HG03558 (cell line): ENCODE data around the gene MYBPC2.
"Not testable (repeated sequence)": the region's sequence is repeated elsewhere in the genome, so short reads cannot be mapped to it uniquely, and the experiment has no call there.

Source experiments
- ATAC-seq: cut with Tn5 transposase; IDR thresholded peaks from one replicate; pipeline ENCODE4 v1.9.1; 2021; ENCODE audit warnings: moderate number of reproducible peaks; ENCODE audit not compliant: unreplicated experiment; ENCODE audit errors: extremely low read depth

The MYBPC2 gene

DNA sequence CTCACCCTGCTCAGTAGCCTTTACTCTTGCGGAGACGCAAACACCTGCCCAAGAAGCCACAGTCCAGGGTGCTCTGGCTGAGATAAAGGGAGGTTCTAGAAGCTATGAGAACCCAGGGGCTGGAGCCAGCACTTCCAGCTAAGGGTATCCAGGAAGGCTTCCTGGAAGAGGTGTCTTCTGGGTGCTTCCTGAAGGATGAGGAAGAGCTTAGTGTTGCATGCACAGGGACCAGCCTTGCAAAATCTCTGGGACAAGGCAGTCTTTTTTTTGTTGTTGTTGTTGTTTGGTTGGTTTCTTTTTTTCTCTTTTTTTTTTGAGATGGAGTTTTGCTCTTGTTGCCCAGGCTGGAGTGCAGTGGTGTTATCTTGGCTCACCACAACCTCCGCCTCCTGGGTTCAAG, 20.6 kb downstream of the MYBPC2 start:
- ATAC-seq: no peak

DNA sequence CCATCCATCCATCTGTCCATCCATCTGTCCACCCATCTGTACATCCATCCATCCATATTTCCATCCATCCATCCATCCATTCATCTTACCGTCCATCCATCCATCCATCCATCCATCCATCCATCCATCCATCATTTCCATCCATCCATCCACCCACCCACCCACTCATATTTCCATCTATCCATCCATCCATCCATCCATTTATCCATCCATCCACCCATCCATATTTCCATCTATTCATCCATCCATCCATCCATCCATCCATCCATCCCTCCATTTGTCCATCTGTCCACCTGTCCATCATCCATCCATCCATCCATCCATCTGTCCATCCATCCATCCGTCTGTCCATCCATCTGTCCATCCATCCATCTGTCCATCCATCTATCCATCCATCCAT, 23.3 kb downstream of the MYBPC2 start:
- no peak for ATAC-seq

DNA sequence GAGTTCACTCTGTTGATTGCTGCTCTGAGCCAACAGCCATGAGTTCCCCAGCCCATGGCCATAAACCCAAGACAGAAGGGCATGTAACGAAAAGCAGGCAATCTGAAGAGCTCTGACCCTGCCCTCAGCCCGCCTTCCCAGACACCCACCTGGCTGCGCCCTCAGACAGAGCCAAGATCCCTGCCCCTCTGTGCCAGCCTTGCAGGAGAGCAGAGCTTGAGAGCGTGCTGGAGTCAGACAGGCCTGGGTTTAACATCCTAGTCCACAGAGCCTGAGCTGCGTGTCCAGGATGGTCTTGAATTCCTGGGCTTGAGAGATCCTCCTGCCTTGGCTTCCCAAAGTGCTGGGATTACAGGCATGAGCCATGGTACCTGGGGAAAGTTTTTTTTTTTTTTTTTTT, 24.6 kb downstream of the MYBPC2 start:
- no peak for ATAC-seq

DNA sequence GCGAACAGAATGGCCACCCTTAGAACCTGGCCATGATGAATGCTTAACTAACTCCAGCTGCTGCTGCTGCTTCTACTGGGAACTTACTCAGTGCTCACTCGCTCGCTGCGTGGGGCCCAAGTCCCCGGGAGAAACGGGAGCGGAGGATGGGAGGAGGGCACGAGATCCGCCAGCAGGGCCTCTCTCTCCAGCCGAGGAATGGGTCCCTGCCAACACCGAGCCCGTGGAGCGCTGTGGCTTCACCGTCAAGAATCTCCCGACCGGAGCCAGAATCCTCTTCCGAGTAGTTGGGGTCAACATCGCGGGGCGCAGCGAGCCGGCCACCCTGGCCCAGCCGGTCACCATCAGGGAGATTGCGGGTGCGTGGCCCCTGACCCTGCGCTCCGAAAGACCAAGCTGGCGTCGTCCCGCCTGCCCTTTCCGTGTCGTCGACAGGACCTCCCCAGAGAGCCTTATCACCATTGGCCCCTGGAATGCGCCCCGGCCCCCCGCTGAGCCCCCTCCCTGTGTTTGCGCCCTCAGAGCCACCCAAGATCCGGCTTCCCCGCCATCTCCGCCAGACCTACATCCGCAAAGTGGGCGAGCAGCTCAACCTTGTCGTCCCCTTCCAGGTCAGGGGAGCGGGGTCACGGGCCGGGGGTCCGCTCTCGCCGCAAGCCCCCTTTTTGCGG, 25.8 kb downstream of the MYBPC2 start:
- no peak for ATAC-seq

DNA sequence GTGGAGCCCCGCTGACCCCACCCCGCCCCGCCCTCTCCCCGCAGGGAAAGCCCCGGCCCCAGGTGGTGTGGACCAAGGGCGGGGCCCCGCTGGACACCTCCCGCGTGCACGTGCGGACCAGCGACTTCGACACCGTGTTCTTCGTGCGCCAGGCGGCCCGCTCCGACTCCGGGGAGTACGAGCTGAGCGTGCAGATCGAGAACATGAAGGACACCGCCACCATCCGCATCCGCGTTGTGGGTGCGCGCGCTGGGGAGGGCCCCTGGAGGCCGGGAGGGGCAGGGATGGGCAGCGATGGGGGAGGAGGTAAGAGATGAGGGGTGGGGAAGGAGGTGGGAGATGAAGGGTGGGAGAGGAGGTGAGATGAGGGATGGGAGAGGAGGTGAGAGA, 26.4 kb downstream of the MYBPC2 start:
- ATAC-seq: no peak

DNA sequence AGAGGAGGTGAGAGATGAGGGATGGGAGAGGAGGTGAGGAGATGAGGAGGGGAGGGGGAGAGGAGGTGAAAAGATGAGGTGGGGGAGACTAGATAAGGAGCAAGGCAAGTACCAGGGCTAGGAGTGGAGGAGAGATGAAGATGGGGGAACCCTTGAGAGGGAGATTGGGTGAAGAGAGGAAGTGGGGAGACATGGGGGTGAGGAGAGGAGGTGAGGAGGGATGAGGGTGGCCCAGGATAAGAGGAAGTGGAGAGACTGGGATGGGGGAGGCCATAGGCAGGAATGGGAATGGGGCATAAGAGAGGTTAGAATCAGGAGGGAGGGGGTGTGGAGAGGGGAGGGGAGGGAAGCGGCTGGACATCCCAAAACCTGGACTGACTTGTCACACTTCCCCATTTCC, 26.9 kb downstream of the MYBPC2 start:
- no peak for ATAC-seq

DNA sequence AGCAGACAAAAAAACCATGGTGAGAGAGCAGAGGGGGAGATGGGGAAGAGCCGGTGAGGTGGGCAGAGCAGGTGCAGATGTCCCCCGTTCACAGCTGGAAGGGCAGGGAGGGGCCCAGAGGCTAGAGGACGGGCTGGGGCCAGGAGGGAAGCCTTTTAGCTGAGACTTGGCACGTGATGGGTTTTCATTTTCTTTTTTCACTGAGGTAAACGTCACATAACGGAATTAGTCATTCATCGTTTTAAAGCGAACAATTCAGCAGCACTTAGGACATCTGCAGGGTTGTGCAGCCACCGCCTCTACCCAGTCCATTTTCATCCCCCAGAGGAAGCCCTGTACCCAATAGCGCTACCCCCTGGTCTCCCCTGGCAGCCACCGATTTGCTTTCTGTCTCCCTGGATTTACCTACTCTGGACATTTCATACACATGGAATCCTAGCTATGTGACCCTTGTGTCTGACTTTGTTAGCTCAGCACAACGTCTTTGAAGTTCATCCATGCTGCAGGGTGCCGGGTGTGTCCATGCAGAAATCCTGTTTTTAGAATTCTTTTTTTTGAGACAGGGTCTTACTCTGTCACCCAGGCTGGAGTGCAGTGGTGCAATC, 27.6 kb downstream of the MYBPC2 start:
- ATAC-seq: no peak

DNA sequence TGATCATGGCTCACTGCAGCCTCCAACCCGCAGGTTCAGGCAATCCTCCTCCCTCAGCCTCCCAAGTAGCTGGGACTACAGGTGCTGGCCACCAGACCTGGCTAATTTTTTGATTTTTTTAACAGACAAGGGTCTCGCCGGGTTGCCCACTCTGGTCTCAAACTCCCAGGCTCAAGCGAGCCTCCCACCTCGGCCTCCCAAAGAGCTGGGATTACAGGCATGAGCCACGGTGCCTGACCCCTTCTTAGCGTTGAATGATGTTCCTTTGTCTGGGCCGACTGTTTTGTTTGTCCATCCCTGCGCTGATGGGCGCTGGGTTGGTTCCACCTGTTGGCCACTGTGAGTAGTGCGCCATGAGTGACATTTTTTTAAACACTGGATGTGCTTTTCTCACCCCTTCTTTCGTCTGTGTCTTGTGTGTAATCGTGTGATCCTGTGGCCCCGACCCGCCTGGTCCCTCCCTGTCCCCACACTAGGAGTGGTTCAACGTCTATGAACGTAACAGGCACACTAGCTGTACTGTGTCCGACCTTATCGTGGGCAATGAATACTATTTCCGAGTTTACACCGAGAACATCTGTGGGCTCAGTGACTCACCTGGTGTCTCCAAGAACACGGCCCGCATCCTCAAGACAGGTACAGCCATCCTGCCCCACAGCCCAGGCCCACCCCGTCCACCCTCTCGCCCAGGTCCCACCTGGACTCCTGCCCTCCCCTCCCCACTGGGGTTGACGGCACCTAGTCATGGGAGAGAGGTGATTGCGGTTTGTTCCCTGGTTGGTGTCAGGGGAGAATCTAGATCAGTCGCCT, 28.6 kb downstream of the MYBPC2 start:
- no peak for ATAC-seq

DNA sequence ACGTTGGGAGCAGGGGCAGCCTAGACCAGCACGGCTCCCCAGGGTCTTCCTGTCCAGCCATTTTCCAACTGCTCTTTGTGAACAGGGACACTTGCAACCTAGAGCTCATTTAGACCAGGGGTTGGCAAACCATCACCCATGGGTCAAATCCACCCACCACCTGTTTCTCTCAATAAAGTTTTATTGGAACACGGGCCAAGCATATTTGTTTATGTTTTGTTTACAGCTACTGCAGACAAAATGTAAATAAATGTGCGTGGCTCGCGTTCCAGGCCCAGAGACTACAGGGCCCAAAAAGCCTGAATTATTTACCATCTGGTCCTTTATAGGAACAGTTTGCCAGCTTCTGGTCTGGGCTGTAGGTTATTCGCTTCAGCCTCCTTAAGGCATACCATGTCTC, 30.3 kb downstream of the MYBPC2 start:
- no peak for ATAC-seq

DNA sequence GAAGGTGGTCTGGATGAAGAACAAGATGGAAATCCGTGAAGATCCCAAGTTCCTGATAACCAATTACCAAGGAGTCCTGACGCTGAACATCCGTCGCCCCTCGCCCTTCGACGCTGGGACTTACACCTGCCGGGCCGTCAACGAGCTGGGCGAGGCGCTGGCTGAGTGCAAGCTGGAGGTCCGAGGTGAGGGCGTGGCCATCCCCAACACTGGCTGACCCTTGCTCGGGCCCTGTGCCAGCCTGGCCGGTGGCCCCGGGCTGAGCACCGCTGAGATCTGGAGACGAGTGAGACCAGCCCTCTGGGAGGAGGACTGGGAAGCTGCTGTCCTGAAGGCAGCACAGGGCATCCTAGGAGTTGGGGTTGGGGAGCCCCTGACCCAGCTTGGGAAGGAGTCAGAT, 31.7 kb downstream of the MYBPC2 start:
- no peak for ATAC-seq

DNA sequence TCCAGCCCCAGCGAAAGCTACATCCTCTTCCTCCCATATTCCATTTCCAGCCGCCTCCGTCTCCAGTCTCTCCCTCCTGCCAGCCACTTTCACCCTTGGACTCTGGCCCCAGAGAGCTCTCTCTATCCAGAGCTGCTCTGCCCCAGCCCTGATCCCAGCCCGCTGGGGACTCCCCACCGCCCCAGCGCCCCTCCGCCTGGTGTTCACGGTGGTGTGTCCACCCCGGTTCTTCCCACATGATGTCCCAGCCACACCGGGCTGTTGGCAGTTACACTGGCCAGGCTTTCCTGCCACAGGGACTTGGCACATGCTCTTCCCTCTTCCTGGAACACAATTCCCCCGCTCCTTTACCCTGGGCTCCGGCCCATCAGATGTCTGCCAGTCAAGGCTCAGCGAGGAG, 32.3 kb downstream of the MYBPC2 start:
- ATAC-seq: no peak

DNA sequence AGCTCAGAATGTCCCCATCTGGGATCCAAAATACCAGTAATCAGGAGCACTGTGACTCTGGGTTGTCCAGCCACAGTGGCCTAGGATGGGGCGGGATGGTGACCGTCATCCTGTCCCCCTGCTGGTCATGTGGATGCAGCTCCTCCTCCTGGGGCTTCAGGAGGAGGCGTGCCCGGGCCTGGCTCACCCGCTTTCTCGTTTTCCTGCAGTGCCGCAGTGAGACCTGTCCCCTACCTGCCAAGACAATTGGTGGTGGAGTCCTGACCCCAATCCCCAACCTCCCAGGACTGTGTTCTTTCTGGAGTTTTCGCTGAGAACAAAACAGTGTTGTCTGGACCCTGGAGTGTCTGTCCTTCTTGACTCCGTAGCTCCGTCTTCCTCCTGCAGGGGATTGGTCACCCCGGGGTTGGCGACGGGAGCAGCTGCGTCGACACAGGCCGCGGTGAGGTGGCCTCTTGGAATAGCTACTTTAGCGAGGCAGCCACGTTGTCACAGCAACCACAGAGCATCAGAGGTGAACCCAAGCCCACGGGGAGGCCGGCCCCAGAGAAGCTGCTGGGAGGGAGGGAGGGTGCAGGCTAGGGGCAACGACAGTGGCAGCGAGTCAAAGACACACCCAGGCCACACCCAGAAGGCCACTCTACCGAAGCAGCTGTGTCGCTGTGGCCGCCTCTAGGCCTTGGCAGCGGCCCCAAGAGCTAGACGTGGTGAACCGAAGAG, 33.5 kb downstream of the MYBPC2 start:
- ATAC-seq: no peak

DNA sequence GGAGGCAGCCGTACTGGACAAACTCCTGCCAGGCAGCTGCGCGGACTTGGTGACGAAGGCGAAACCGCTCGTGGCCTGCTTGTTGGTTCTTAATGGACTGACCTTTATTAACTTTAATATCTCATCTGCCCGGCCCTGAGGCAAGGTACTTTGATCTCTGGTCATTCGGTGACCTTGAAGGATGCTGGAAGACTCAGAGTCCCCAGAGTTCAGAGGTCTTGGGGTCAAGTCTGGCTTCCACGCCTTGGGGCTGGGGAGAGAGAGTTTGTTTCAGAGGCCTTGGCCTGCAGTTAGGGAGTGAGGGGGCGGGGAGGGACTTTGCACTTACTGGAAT, 34.0 kb downstream of the MYBPC2 start:
- ATAC-seq: no peak

DNA sequence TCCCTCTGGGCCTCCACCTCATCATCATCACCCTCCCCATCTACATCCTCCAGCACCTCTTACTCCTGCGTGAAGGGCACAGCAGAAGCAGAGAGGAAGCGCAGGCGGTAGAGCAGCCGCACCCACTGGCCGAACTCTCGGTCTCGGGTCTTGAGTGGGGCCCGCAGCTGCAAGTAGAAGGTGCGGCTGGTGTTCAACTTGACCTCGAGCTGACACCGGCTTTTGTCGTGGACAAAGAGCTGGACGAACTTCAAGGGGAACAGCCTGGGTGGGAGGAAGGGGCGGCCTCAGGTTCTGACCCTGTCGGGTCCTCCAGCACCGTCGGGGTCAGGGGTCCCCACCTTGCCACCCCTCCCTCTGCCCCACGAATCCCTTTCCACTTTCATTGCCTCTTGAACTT, 34.9 kb downstream of the MYBPC2 start:
- ATAC-seq: no peak

DNA sequence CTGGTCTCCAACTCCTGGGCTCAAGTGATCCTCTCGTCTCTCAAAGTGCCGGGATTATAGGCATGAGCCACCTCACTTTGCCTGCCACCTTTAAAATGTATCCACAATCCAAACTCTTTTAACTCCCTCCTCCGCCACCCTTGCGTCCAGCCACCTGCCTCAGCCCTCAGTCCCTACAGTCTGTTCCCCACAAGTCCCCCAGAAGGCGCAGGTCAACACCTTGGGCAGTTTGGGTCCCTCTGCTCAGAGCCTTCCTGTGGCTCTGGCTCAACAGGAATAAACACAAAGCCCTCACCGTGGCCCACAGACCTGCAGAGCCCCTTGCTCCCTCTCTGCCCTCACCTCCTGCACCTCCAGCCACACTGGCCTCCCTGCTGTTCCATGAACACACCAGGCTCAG, 36.1 kb downstream of the MYBPC2 start:
- ATAC-seq: no peak

DNA sequence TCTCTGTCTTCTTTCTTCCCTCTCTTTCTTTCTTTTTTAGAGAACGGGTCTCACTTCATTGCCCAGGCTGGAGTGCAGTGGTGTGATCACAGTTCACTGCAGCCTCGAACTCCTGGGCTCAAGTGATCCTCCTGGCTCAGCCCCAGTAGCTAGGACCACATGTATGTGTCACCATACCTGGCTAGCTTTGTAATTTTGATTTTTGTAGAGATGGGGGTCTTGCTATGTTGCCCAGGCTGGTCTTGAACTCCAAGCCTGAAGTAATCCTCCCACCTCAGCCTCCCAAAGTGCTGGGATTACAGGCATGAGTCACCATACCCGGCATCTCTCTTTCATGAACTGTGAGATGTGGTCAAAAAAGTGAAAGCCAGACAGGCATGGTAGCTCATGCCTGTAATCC, 40.6 kb downstream of the MYBPC2 start:
- not testable (repeated sequence) for ATAC-seq

DNA sequence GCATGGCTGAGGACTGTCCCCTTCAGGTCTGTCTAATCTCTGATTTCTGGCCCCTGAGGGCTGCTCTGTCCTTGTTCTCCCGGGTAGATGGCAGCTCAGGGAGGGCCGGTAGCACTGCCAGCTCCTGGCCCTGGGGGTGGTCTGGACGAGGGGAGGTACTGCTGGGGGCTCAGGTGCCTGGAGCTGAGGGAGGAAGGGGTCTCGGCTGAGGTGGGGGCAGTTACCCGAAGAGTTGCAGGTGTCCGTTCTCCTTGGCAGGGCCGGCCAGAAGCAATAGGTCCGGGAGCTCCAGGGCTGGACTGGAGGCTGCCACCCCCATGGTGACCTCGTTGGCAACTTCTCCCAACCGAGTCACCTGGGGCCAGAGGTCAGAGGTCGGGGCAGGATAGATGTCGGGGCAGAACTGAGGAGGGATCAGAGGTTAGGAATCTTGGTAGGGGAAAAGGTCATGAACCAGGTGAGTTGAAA, 42.4 kb downstream of the MYBPC2 start:
- no peak for ATAC-seq

DNA sequence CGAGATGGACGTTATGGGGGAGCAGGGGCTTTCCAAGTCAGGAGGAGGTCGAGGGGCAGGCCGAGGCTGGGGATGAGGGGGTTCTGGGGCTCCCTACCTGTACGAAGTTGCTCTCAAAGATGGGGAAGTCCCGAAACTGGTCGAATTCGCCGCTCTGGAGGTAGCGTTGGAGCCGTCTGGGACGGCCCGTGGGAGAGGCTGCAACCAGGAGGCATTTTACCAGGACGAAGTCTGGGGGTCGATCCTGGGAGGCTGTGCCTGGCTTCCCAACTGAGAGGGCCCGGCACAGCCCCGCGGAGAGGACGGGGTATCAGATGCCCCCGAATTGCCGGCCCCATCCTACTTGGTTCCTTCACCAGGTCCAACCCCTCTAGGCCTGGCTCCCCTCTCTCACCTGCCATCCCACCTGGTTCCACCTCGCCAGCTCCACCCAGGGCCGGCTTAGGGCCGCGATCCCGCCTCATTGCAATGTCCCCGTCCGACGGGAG, 43.1 kb downstream of the MYBPC2 start:
- no peak for ATAC-seq

DNA sequence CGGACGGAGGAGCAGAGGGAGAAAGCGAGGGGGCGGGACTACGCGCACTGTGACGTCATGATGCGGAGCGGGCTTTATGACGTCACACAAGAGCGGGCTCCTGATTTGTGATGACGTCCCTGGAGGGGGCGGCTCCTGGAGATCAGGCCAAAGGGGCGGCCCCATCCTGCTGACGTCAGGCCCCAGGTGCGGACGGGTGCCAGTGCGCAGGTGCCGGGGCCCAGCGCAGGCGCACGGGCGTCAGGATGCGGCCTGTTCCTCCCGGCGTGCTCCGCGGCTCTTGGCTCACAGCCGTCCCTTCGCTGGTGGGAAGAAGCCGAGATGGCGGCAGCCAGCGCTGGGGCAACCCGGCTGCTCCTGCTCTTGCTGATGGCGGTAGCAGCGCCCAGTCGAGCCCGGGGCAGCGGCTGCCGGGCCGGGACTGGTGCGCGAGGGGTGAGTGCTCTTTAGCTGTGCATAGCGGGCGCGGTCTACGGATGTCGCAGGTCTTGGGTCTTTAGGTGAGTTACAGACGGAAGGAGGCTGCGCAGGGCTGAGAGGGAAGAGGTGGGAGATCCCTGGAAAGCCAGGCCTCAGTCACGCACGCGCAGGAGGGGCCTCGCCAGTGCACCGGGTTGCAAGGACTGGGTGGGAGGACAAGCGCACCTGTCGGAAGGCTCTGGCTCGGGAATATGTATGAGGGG, 43.7 kb downstream of the MYBPC2 start, which contains the start of the genes EMC10 and GARIN5A:
Gene EMC10, plus strand, starts transcription at position 284 of the 683 bp plus-strand sequence. Its CDS starts 38 bp downstream, at position 322.
Gene GARIN5A, minus strand, starts transcription at position 625 of the 683 bp plus-strand sequence. Its CDS starts 460 bp downstream, at position 165.
- ATAC-seq: peak; percentile 46

DNA sequence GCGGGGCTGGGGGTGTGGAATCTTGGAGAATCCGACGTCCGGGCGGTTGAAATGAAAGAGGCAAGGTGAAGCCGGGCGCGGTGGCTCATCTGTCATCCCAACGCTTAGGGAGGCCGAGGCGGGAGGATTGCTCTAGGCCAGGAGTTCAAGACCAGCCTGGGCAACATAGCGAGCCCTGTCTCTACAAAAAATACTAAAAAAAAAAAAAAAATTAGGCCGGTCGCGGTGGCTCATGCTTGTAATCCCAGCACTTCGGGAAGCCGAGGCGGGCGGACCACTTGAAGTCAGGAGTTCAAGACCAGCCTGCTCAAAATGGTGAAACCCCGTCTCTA, 44.2 kb downstream of the MYBPC2 start:
- no peak for ATAC-seq
